SK-N-MC (cell line): ENCODE results near the gene CHD3.

Experiments used
- DNase-seq: peaks from one replicate; pipeline ENCODE4 v3.0.0-alpha.2; 2011; ENCODE audit warnings: low read depth, low spot score
- H3K27ac ChIP-seq: fragments of 200-600 bp; sonication (generic); 2 replicates; pipeline ENCODE4 v1.5.1; 2016; ENCODE audit warnings: mixed run types
- H3K36me3 ChIP-seq: fragments of 200-600 bp; sonication (generic); 2 replicates; pipeline ENCODE4 v1.6.1; 2017; ENCODE audit warnings: antibody characterized with exemption, low read length, mixed read lengths; ENCODE audit not compliant: insufficient read depth
- H3K4me3 ChIP-seq: fragments of 200-600 bp; sonication (generic); 2 replicates; pipeline ENCODE4 v1.5.1; 2016
- H3K9ac ChIP-seq: fragments of 200-600 bp; sonication (generic); 2 replicates; pipeline ENCODE4 v1.8.0; 2017; ENCODE audit warnings: mixed run types, mixed read lengths; ENCODE audit not compliant: insufficient read length
- H3K9me3 ChIP-seq: fragments of 200-600 bp; sonication (generic); 2 replicates; pipeline ENCODE4 v1.6.1; 2017; ENCODE audit warnings: low read depth, mild to moderate bottlenecking, antibody characterized with exemption, low read length, moderate library complexity, mixed read lengths
- EZH2 ChIP-seq: fragments of 200-600 bp; sonication (generic); IDR thresholded peaks from one replicate; pipeline ENCODE4 v1.6.1; 2017; ENCODE audit warnings: antibody characterized with exemption
- FOXP2 ChIP-seq: optimal IDR thresholded peaks from 2 replicates; pipeline ENCODE3; 2011; ENCODE audit warnings: mild to moderate bottlenecking, moderate library complexity; ENCODE audit not compliant: insufficient read depth; ENCODE audit errors: extremely low read length, control extremely low read depth
- POLR2AphosphoS5 ChIP-seq: IDR thresholded peaks from 2 replicates; pipeline ENCODE4 v1.6.1; 2012; ENCODE audit warnings: mild to moderate bottlenecking, low read depth, low read length, borderline replicate concordance

CHD3 gene

GRCh38 chr17:7915611-7916384 is 27.2 kb downstream of the CHD3 start, which contains the start of gene RNF227:
RNF227 (minus strand) TSS chr17:7916289; CDS start chr17:7916195, 94 bp downstream.
- H3K9me3 ChIP-seq: no peaks in the 10 kb centered on the region
- H3K9ac ChIP-seq: peak within 1 kb of the TSS; percentile 68
- TF ChIP-seq EZH2 (no peak), POLR2AphosphoS5 (peak; percentile 25; the same call in 1 of the 2 replicates), FOXP2 (no peak)
- DNase-seq: peak; percentile 85
- peaks cover 18% of the 10 kb centered on the region for H3K36me3 ChIP-seq
- peak within 1 kb of the TSS; percentile 81 for H3K27ac ChIP-seq
- H3K4me3 ChIP-seq: peak within 1 kb of the TSS; percentile 74

- DNase-seq: no peak
- peak overlapping the region; percentile 68 for H3K9ac ChIP-seq
- H3K36me3 ChIP-seq: peaks cover 13% of the 10 kb centered on the region
- peak overlapping the region; percentile 61 for H3K4me3 ChIP-seq
- no peaks in the 10 kb centered on the region for H3K9me3 ChIP-seq
- TF ChIP-seq FOXP2: no peak
- no peak for TF ChIP-seq EZH2
- H3K27ac ChIP-seq: peak overlapping the region; percentile 81
These were observed 27.7 kb downstream of the CHD3 start for GRCh38 chr17:7916385-7916682.

- Histone ChIP-seq H3K36me3 (peaks cover 8% of the 10 kb centered on the region; the same call in 1 of the 2 replicates), H3K9me3 (no peaks in the 10 kb centered on the region), H3K27ac (no peak overlapping the region), H3K9ac (no peak overlapping the region), H3K4me3 (no peak overlapping the region)
- DNase-seq: no peak
- TF ChIP-seq FOXP2 (no peak), EZH2 (no peak), POLR2AphosphoS5 (no peak)
These were observed 28.2 kb downstream of the CHD3 start for GRCh38 chr17:7916808-7917207.

- no peaks in the 10 kb centered on the region for H3K9me3 ChIP-seq
- TF ChIP-seq EZH2 (no peak), FOXP2 (no peak), POLR2AphosphoS5 (no peak)
- H3K4me3 ChIP-seq: no peak overlapping the region
- no peak for DNase-seq
- H3K27ac ChIP-seq: no peak overlapping the region
- H3K36me3 ChIP-seq: no peaks in the 10 kb centered on the region; the same call in 1 of the 2 replicates
- H3K9ac ChIP-seq: no peak overlapping the region
These were observed 33.8 kb downstream of the CHD3 start for GRCh38 chr17:7922269-7922844.

GRCh38 chr17:7922845-7923628 is 34.4 kb downstream of the CHD3 start:
- no peak overlapping the region for H3K27ac ChIP-seq
- DNase-seq: no peak
- no peak overlapping the region for H3K9ac ChIP-seq
- no peaks in the 10 kb centered on the region for H3K9me3 ChIP-seq
- no peak for TF ChIP-seq FOXP2
- TF ChIP-seq POLR2AphosphoS5: no peak
- TF ChIP-seq EZH2: no peak
- no peak overlapping the region for H3K4me3 ChIP-seq
- H3K36me3 ChIP-seq: no peaks in the 10 kb centered on the region; the same call in 1 of the 2 replicates

GRCh38 chr17:7927596-7927995 is 39.0 kb downstream of the CHD3 start:
- H3K4me3 ChIP-seq: no peak overlapping the region
- no peak overlapping the region for H3K9ac ChIP-seq
- H3K27ac ChIP-seq: no peak overlapping the region
- no peaks in the 10 kb centered on the region for H3K9me3 ChIP-seq
- no peak for TF ChIP-seq FOXP2
- TF ChIP-seq POLR2AphosphoS5: no peak
- TF ChIP-seq EZH2: no peak
- no peaks in the 10 kb centered on the region; the same call in 1 of the 2 replicates for H3K36me3 ChIP-seq
- no peak for DNase-seq

GRCh38 chr17:7929158-7930023 is 40.8 kb downstream of the CHD3 start, which contains the start of gene KCNAB3:
KCNAB3 (minus strand) TSS chr17:7929856; CDS start chr17:7929435, 421 bp downstream.
- DNase-seq: no peak
- TF ChIP-seq POLR2AphosphoS5 (peak; percentile 59; the same call in 1 of the 2 replicates), FOXP2 (no peak)
- H3K27ac ChIP-seq: no peak within 1 kb of the TSS
- H3K36me3 ChIP-seq: peaks cover under 1% of the 10 kb centered on the region
- no peaks in the 10 kb centered on the region for H3K9me3 ChIP-seq
- H3K9ac ChIP-seq: peak within 1 kb of the TSS; percentile 76
- H3K4me3 ChIP-seq: peak within 1 kb of the TSS; percentile 81
